Esophagus squamous epithelium (tissue), 4 donors: ENCODE results near the gene NEK5.
A peak's percentile ranks its signal among the peaks of the same experiment; 100 is the strongest.

Experiments
- POLR2A ChIP-seq, 4 donors: fragments of 450-650 bp; IDR thresholded peaks; one replicate each; pipeline ENCODE4 v1.6.1; 2017; ENCODE audit warnings: antibody characterized with exemption in 4 of 4, mild to moderate bottlenecking in 4 of 4, moderate library complexity in 3 of 4
- TF ChIP-seq, protein P1 (sequence below), 6 experiments: fragments of 450-650 bp in 4 of 6; fragments of 200-600 bp in 2 of 6; sonication (generic) in 2 of 6; IDR thresholded peaks; one replicate each; pipeline ENCODE4 v1.5.1; 2016 to 2019; ENCODE audit warnings: antibody characterized with exemption in 6 of 6, mild to moderate bottlenecking in 4 of 6, moderate library complexity in 4 of 6

DNA sequence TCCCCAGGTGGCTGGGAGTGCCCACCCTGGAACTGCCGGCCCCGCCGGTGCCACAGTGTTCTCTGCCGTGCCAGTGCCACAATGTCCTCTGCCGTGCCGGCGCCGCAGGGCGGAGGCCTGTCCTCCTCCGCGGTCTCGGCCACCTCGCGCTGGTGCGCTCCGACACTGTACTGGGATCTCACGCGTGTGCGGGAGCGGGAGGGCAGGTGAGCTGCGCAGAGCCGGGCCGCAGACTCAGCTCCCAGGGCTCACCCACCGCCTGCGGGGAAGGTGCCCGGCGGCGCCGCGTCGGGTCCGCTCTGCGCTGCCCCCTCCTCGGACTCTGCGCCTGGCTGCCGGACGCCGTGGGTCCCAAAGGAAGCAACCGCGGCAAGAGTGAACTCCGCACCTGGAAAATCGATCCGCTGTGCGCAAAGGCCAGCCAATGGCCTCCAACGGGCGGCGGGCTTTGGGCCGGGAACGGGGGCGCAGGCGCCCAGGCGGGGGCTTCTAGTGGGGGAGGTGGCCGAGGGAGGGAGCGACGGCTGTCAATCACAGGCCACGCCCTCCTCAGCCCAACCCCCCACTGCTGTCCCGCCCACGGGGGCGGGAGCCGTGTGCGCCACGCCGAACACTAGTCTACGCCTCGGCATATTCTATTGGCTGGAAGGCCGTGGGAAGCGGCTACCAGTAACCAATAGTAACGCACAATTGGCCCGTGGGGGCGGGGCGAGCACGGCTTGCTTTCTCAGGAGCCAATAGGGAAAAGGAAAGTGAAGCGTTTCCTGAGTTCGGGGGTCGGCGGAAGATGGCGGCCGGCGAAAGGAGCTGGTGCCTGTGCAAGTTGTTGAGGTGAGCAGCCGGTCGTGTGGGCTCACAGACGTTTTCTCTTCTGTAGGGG lies 117.0 kb downstream of the NEK5 start, which contains the start of gene ALG11:
- TF ChIP-seq, protein P1, sequence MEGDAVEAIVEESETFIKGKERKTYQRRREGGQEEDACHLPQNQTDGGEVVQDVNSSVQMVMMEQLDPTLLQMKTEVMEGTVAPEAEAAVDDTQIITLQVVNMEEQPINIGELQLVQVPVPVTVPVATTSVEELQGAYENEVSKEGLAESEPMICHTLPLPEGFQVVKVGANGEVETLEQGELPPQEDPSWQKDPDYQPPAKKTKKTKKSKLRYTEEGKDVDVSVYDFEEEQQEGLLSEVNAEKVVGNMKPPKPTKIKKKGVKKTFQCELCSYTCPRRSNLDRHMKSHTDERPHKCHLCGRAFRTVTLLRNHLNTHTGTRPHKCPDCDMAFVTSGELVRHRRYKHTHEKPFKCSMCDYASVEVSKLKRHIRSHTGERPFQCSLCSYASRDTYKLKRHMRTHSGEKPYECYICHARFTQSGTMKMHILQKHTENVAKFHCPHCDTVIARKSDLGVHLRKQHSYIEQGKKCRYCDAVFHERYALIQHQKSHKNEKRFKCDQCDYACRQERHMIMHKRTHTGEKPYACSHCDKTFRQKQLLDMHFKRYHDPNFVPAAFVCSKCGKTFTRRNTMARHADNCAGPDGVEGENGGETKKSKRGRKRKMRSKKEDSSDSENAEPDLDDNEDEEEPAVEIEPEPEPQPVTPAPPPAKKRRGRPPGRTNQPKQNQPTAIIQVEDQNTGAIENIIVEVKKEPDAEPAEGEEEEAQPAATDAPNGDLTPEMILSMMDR (IDR thresholded peaks at IDR 0.05): peak in 2 of 6 experiments; percentile 8 to 9
- TF ChIP-seq POLR2A (IDR thresholded peaks at IDR 0.05): no peak
